ENCODE results near the gene REPS2. TPM values are rescaled to one million over a fixed set of nuclear protein-coding genes. Genes with fewer than 3 reads are reported as not detected.

Gene REPS2
- total and polyA plus RNA-seq, 12 donors, result 0.78 to 15.5 (median 6.3) TPM

GRCh38 chrX:17160975-17161374 lies 214.5 kb downstream of the REPS2 start:
- DNase-seq (no peak), ATAC-seq (no peak)
- no peak overlapping the region for H3K27ac ChIP-seq
- no peak for TF ChIP-seq CTCF (IDR thresholded peaks at IDR 0.05)
- no peak overlapping the region for H3K4me3 ChIP-seq
- whole genome bisulfite sequencing, 2 donors, result 89 to 92% methylated on average over 1 of the region's 1 CpG
- H3K27me3 ChIP-seq, result peaks cover 0 to 7% (median 0%) of the 10 kb centered on the region in 7 donors
- intact Hi-C loops (cut with DNase I), result no loop called here
- H3K9me3 ChIP-seq, result peaks cover 0 to 47% (median 27%) of the 10 kb centered on the region in 11 donors
- no peaks in the 10 kb centered on the region for H3K36me3 ChIP-seq
- no peaks in the 10 kb centered on the region for H3K4me1 ChIP-seq

- H3K4me1 ChIP-seq, result no peaks in the 10 kb centered on the region
- ATAC-seq (no peak), DNase-seq (no peak)
- H3K36me3 ChIP-seq, result no peaks in the 10 kb centered on the region
- no peak overlapping the region for H3K4me3 ChIP-seq
- intact Hi-C loops (cut with DNase I), result no loop called here
- no peak overlapping the region for H3K27ac ChIP-seq
- no peak for TF ChIP-seq CTCF (IDR thresholded peaks at IDR 0.05)
- 88 to 100% methylated on average over 1 of the region's 1 CpG for WGBS, 2 donors
- H3K9me3 ChIP-seq, result peaks cover 0 to 47% (median 27%) of the 10 kb centered on the region in 11 donors
- peaks cover 0 to 7% (median 0%) of the 10 kb centered on the region in 7 donors for H3K27me3 ChIP-seq
Measured at GRCh38 chrX:17161991-17162390, 215.5 kb downstream of the REPS2 start.

GRCh38 chrX:17164079-17164478 lies 217.6 kb downstream of the REPS2 start:
- H3K27ac ChIP-seq, result no peak overlapping the region
- intact Hi-C loops (cut with DNase I), result no loop called here
- no peaks in the 10 kb centered on the region for H3K4me1 ChIP-seq
- peaks cover 0 to 47% (median 27%) of the 10 kb centered on the region in 11 donors for H3K9me3 ChIP-seq
- peaks cover 0 to under 1% (median 0%) of the 10 kb centered on the region in 7 donors for H3K27me3 ChIP-seq
- 98 to 100% methylated on average over 1 of the region's 1 CpG for WGBS, 2 donors
- no peak overlapping the region for H3K4me3 ChIP-seq
- DNase-seq, result no peak
- no peaks in the 10 kb centered on the region for H3K36me3 ChIP-seq
- no peak for TF ChIP-seq CTCF (IDR thresholded peaks at IDR 0.05)
- ATAC-seq, result no peak

- 95 to 96% methylated on average over 1 of the region's 1 CpG for WGBS, 2 donors
- no peak overlapping the region for H3K4me3 ChIP-seq
- peaks cover 0 to 47% (median 27%) of the 10 kb centered on the region in 11 donors for H3K9me3 ChIP-seq
- DNase-seq (no peak), ATAC-seq (no peak)
- no peak for TF ChIP-seq CTCF (IDR thresholded peaks at IDR 0.05)
- H3K4me1 ChIP-seq, result no peaks in the 10 kb centered on the region
- intact Hi-C loops (cut with DNase I), result no loop called here
- no peaks in the 10 kb centered on the region for H3K27me3 ChIP-seq
- H3K36me3 ChIP-seq, result no peaks in the 10 kb centered on the region
- H3K27ac ChIP-seq, result no peak overlapping the region
Measured at GRCh38 chrX:17164941-17165340, 218.5 kb downstream of the REPS2 start.
